ENCODE results near the gene AURKA.
"Not testable (repeated sequence)": the region's sequence is repeated elsewhere in the genome, so short reads cannot be mapped to it uniquely, and the experiment has no call there.

DNA sequence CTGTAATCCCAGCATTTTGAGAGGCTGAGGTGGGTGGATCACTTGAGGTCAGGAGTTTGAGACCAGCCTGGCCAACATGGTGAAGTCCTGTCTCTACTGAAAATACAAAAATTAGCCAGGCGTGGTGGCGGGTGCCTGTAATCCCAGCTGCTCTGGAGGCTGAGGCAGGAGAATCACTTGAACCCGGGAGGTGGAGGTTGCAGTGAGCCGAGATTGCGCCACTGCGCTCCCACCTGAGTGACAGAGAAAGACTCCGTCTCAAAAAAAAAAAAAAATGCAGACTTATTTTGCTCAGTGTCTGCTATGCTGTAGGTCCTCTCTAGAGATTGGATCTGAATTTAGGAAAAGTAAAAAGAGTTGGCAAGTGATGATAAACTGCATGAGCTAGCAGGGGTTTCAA lies 19.3 kb upstream of the AURKA start:
- TF ChIP-seq, protein P1, sequence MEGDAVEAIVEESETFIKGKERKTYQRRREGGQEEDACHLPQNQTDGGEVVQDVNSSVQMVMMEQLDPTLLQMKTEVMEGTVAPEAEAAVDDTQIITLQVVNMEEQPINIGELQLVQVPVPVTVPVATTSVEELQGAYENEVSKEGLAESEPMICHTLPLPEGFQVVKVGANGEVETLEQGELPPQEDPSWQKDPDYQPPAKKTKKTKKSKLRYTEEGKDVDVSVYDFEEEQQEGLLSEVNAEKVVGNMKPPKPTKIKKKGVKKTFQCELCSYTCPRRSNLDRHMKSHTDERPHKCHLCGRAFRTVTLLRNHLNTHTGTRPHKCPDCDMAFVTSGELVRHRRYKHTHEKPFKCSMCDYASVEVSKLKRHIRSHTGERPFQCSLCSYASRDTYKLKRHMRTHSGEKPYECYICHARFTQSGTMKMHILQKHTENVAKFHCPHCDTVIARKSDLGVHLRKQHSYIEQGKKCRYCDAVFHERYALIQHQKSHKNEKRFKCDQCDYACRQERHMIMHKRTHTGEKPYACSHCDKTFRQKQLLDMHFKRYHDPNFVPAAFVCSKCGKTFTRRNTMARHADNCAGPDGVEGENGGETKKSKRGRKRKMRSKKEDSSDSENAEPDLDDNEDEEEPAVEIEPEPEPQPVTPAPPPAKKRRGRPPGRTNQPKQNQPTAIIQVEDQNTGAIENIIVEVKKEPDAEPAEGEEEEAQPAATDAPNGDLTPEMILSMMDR (conservative IDR thresholded peaks at IDR 0.05) = not testable (repeated sequence)
- TF ChIP-seq ZFX (IDR thresholded peaks at IDR 0.05) = not testable (repeated sequence)
